Myocyte (in vitro differentiated cells): ENCODE data around the gene CTSA. TPM values are rescaled to one million over a fixed set of nuclear protein-coding genes. Genes with fewer than 3 reads are reported as not detected.

Experiments used
- DNase-seq: peaks from one replicate; pipeline ENCODE4 v3.0.0-alpha.2; 2012; ENCODE audit warnings: low read depth
- total RNA-seq: library from RNA; depleted of rRNA; stranded (reverse); fragments of >200 nt; gene quantifications from 2 replicates; pipeline ENCODE4 v1.2.3, GENCODE V29; 2014

The CTSA gene
- total RNA-seq, 1 donor from 2014 or later, result 227 TPM

- DNase-seq, result peak; percentile 99
These were observed 43.7 kb downstream of the CTSA start, which contains the start of gene PCIF1 for GRCh38 chr20:45934586-45935415. TSS of gene PCIF1 (plus strand) at chr20:45934683. CDS start at chr20:45939000, 4,317 bp downstream.

- peak; percentile 60 for DNase-seq
These were observed 44.4 kb downstream of the CTSA start for GRCh38 chr20:45935416-45936046.

GRCh38 chr20:45937765-45938164, 46.6 kb downstream of the CTSA start:
- DNase-seq, result no peak

- DNase-seq, result no peak
These were observed 47.7 kb downstream of the CTSA start for GRCh38 chr20:45938727-45939438.

- DNase-seq, result no peak
These were observed 48.9 kb downstream of the CTSA start for GRCh38 chr20:45940053-45940452.

- no peak for DNase-seq
These were observed 49.3 kb downstream of the CTSA start for GRCh38 chr20:45940469-45940868.

- DNase-seq, result no peak
These were observed 52.5 kb downstream of the CTSA start for GRCh38 chr20:45943613-45944012.

- DNase-seq, result no peak
These were observed 53.2 kb downstream of the CTSA start for GRCh38 chr20:45944151-45944964.

GRCh38 chr20:45944965-45945677, 54.0 kb downstream of the CTSA start:
- no peak for DNase-seq

GRCh38 chr20:45945678-45946148, 54.6 kb downstream of the CTSA start:
- DNase-seq, result no peak

- DNase-seq, result peak; percentile 90
These were observed 55.2 kb downstream of the CTSA start for GRCh38 chr20:45946149-45946970.

GRCh38 chr20:45947110-45947866, 56.2 kb downstream of the CTSA start:
- DNase-seq, result no peak

GRCh38 chr20:45948261-45948733, 57.2 kb downstream of the CTSA start:
- no peak for DNase-seq

Other genes with a start within 250 kb of the CTSA start
- gene WFDC11, start 221.1 kb upstream of the CTSA start, total RNA-seq, result not detected in 2 replicates
- not detected in 2 replicates for gene WFDC13, start 189.3 kb upstream of the CTSA start, total RNA-seq
- not detected in 2 replicates for gene WFDC10B, start 186.3 kb upstream of the CTSA start, total RNA-seq
- not detected in 2 replicates for gene SPINT4, start 169.0 kb upstream of the CTSA start, total RNA-seq
- 0.24 and 1.8 TPM in 2 replicates for gene WFDC3, start 99.5 kb upstream of the CTSA start, total RNA-seq
- gene DNTTIP1, start 99.4 kb upstream of the CTSA start, total RNA-seq, result 27.1 and 31.6 TPM in 2 replicates
- gene UBE2C, start 78.7 kb upstream of the CTSA start, total RNA-seq, result 1.8 and 2.4 TPM in 2 replicates
- gene TNNC2, start 64.0 kb upstream of the CTSA start, total RNA-seq, result 678 and 849 TPM in 2 replicates
- 131 and 161 TPM in 2 replicates for gene SNX21, start 57.5 kb upstream of the CTSA start, total RNA-seq
- 29.8 and 47.2 TPM in 2 replicates for gene ACOT8, start 33.9 kb upstream of the CTSA start, total RNA-seq
- gene ZSWIM3, start 33.7 kb upstream of the CTSA start, total RNA-seq, result 4.5 and 4.7 TPM in 2 replicates
- gene ZSWIM1, start 10.1 kb upstream of the CTSA start, total RNA-seq, result 10.4 and 11.4 TPM in 2 replicates
- gene SPATA25, start 3.7 kb upstream of the CTSA start, total RNA-seq, result 5.9 and 10.2 TPM in 2 replicates
- gene NEURL2, start 127 bp upstream of the CTSA start, total RNA-seq, result 34.3 and 35.1 TPM in 2 replicates
- gene PLTP, start 20.8 kb downstream of the CTSA start, total RNA-seq, result 12.9 and 14.2 TPM in 2 replicates
- 15.7 and 16.0 TPM in 2 replicates for gene PCIF1, start 43.3 kb downstream of the CTSA start, total RNA-seq
- gene ZNF335, start 80.9 kb downstream of the CTSA start, total RNA-seq, result 14.7 and 15.2 TPM in 2 replicates
- gene MMP9, start 117.6 kb downstream of the CTSA start, total RNA-seq, result not detected in 2 replicates
- not detected in 2 replicates for gene SLC12A5, start 137.9 kb downstream of the CTSA start, total RNA-seq
- 21.4 and 22.9 TPM in 2 replicates for gene NCOA5, start 198.6 kb downstream of the CTSA start, total RNA-seq
- 0.62 and 0.64 TPM in 2 replicates for gene CD40, start 227.0 kb downstream of the CTSA start, total RNA-seq